Endothelial cell of umbilical vein (primary cell): ENCODE results near the gene RRM2.

Experiments
- CTCF ChIP-seq, 2 donors: IDR thresholded peaks; 1 replicate in 1 of 2; 2 replicates in 1 of 2; pipeline ENCODE4 v1.5.1; 2011; ENCODE audit warnings: low read length in 2 of 2, mild to moderate bottlenecking in 2 of 2, moderate library complexity in 2 of 2, control low read depth in 1 of 2, inconsistent platforms in 1 of 2, low read depth in 1 of 2; ENCODE audit not compliant: insufficient read depth in 1 of 2; ENCODE audit errors: extremely low read depth in 1 of 2
- EZH2 ChIP-seq: IDR thresholded peaks from 2 replicates; pipeline ENCODE4 v1.6.1; 2012; ENCODE audit warnings: borderline replicate concordance, low read depth, mild to moderate bottlenecking, moderate library complexity, low read length, inconsistent platforms; ENCODE audit not compliant: severe bottlenecking
- FOS ChIP-seq: IDR thresholded peaks from 2 replicates; pipeline ENCODE4 v1.6.1; 2011; ENCODE audit warnings: mild to moderate bottlenecking, low read length, moderate library complexity, borderline replicate concordance; ENCODE audit not compliant: insufficient read depth
- JUN ChIP-seq: IDR thresholded peaks from 2 replicates; pipeline ENCODE4 v1.6.1; 2011; ENCODE audit warnings: borderline replicate concordance, low read depth; ENCODE audit not compliant: insufficient read length, insufficient read depth
- POLR2A ChIP-seq: IDR thresholded peaks from 2 replicates; pipeline ENCODE4 v1.6.1; 2012; ENCODE audit warnings: low read depth, mild to moderate bottlenecking, control low read depth, low read length
- POLR2AphosphoS5 ChIP-seq: IDR thresholded peaks from 2 replicates; pipeline ENCODE4 v1.6.1; 2012; ENCODE audit warnings: low read depth, mild to moderate bottlenecking, control low read depth, low read length, moderate library complexity; ENCODE audit not compliant: insufficient read depth

- no peak for TF ChIP-seq EZH2
- TF ChIP-seq CTCF (IDR thresholded peaks at IDR 0.05; ENCODE audit: extremely low read depth in 1 of 2, insufficient read depth in 1 of 2, low read depth in 1 of 2, low read length in 2 of 2): no peak
- no peak for TF ChIP-seq JUN
- TF ChIP-seq POLR2A: no peak
- TF ChIP-seq POLR2AphosphoS5: no peak
- TF ChIP-seq FOS: no peak
Observed at GRCh38 chr2:10078704-10079265, 43.8 kb upstream of the RRM2 start.
